Lower leg skin (tissue), 4 donors: ENCODE measurements around the gene TMEM181. TPM values are rescaled to one million over a fixed set of nuclear protein-coding genes. Genes with fewer than 3 reads are reported as not detected.

Experiments used
- DNase-seq, 2 donors: peaks; one replicate each; pipeline ENCODE4 v3.0.0-alpha.2; 2019; ENCODE audit warnings: low spot score in 2 of 2
- H3K4me3 ChIP-seq: fragments of 200-600 bp; sonication (generic); 2 replicates; pipeline ENCODE4 v1.5.1; 2017; ENCODE audit warnings: mild to moderate bottlenecking, low read depth; ENCODE audit not compliant: poor library complexity, severe bottlenecking
- CTCF ChIP-seq, 3 donors: fragments of 450-650 bp; IDR thresholded peaks; one replicate each; pipeline ENCODE4 v1.5.1; 2016; ENCODE audit warnings: antibody characterized with exemption in 3 of 3, mild to moderate bottlenecking in 3 of 3, moderate library complexity in 2 of 3
- POLR2A ChIP-seq, 2 donors: fragments of 450-650 bp; IDR thresholded peaks; one replicate each; pipeline ENCODE4 v1.6.1; 2016 to 2017; ENCODE audit warnings: antibody characterized with exemption in 2 of 2, mild to moderate bottlenecking in 1 of 2, moderate library complexity in 1 of 2
- WGBS, 2 donors: methylation state at CpG; one replicate each; pipeline ENCODE4 v1.1.5; 2018; 5-methylcytosine and 5-hydroxymethylcytosine counted together
- intact Hi-C: fragments of 100-400 bp; cut with DNase I; formaldehyde crosslinking; loops from one replicate; pipeline ENCODE4 v1.15.0; 2023; ENCODE audit warnings: low total_unique reads
- total RNA-seq, 4 donors: library from RNA; depleted of rRNA; stranded (reverse); fragments of >200 nt; gene quantifications; one replicate each; pipeline ENCODE4 v1.1.0, GENCODE V29; 2016

The TMEM181 gene
- total RNA-seq, 4 donors from 2014 or later: 12.8 to 20.8 (median 17.2) TPM

GRCh38 chr6:158564243-158565121 lies 4.6 kb downstream of the TMEM181 start:
- intact Hi-C loops: no loop called here
- no peak for TF ChIP-seq CTCF (IDR thresholded peaks at IDR 0.05)
- no peak for TF ChIP-seq POLR2A (IDR thresholded peaks at IDR 0.05)
- H3K4me3 ChIP-seq: no peak overlapping the region
- 89 to 94% methylated on average over 16 of the region's 16 CpGs for WGBS, 2 donors
- peak in 1 of 2 donors; percentile 66 for DNase-seq

GRCh38 chr6:158565122-158565429 lies 5.2 kb downstream of the TMEM181 start:
- peak in 1 of 2 donors; percentile 66 for DNase-seq
- no peak for TF ChIP-seq CTCF (IDR thresholded peaks at IDR 0.05)
- TF ChIP-seq POLR2A (IDR thresholded peaks at IDR 0.05): no peak
- WGBS, 2 donors: 87 to 89% methylated on average over 6 to 9 of the region's 9 CpGs
- H3K4me3 ChIP-seq: no peak overlapping the region
- intact Hi-C loops: no loop called here

GRCh38 chr6:158565482-158566040 lies 5.7 kb downstream of the TMEM181 start:
- 86 to 89% methylated on average over 13 to 14 of the region's 14 CpGs for WGBS, 2 donors
- DNase-seq: peak in 1 of 2 donors; percentile 66
- TF ChIP-seq POLR2A (IDR thresholded peaks at IDR 0.05): no peak
- H3K4me3 ChIP-seq: no peak overlapping the region
- intact Hi-C loops: no loop called here

- peak in 1 of 2 donors; percentile 23 for DNase-seq
- TF ChIP-seq POLR2A (IDR thresholded peaks at IDR 0.05): no peak
Observed at GRCh38 chr6:158566207-158566818, 6.4 kb downstream of the TMEM181 start.

GRCh38 chr6:158567152-158567551 lies 7.3 kb downstream of the TMEM181 start:
- intact Hi-C loops: no loop called here
- peak in 1 of 2 donors; percentile 40 for DNase-seq
- WGBS, 2 donors: 83 to 88% methylated on average over 10 of the region's 10 CpGs
- H3K4me3 ChIP-seq: no peak overlapping the region
- TF ChIP-seq CTCF (IDR thresholded peaks at IDR 0.05) (no peak), POLR2A (IDR thresholded peaks at IDR 0.05) (no peak)

More at GRCh38 chr6:158566207-158566818, 6.4 kb downstream of the TMEM181 start:
- WGBS, 2 donors: 95 to 96% methylated on average over 9 of the region's 9 CpGs
- intact Hi-C loops: no loop called here
- H3K4me3 ChIP-seq: no peak overlapping the region

- H3K4me3 ChIP-seq: no peak overlapping the region
- no peak for TF ChIP-seq CTCF (IDR thresholded peaks at IDR 0.05)
- TF ChIP-seq POLR2A (IDR thresholded peaks at IDR 0.05): no peak
- intact Hi-C loops: no loop called here
- DNase-seq: peak in 1 of 2 donors; percentile 68
- WGBS, 2 donors: 52 to 60% methylated on average over 12 of the region's 12 CpGs
Observed at GRCh38 chr6:158567871-158568401, 8.0 kb downstream of the TMEM181 start.
